Activated CD8-positive, alpha-beta memory T cell treated with anti-CD3 and anti-CD28 coated beads for 48 hours (primary cell): Measurements from ENCODE around the gene TMEM60.

Source experiments
- DNase-seq, 3 experiments: peaks; one replicate each; pipeline ENCODE4 v3.0.0-alpha.2; 2020; ENCODE audit warnings: low read depth in 2 of 3, low spot score in 2 of 3

The TMEM60 gene

DNA sequence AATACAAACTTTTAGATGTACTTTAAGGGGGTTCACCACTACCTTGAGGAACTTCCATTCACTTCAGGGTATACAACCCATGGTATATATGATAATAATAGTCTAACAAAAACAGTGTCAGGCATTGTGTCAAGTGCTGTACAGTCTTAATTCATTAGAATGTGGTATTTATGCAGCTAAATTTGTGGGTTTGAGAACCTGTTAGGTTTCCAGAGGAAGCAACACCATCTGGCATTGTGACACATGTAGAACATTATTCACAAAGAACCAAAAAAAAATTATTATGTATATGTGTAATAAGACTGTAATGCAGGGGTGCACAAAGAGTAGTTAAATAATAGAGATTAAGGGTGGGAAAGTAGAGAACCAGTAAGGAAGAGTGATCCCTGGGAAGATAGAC, 26.3 kb downstream of the TMEM60 start:
- DNase-seq: no peak

DNA sequence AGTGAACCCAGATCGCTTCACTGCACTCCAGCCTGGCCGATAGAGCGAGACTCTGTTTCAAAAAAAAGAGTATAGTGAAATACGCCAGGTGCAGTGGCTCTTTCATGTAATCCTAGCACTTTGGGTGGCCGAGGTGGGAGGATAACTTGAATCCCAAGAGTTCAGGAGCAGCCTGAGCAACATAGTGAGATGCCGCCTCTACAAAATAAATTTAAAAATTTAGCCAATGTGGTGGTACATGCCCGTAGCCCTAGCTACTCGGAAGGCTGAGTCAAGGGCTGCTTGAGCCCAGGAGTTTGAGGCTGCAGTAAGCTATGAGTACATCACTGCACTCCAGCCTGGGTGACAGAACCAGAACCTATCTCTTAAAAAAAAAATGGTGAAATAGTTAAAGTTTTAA, 27.9 kb downstream of the TMEM60 start:
- no peak for DNase-seq

DNA sequence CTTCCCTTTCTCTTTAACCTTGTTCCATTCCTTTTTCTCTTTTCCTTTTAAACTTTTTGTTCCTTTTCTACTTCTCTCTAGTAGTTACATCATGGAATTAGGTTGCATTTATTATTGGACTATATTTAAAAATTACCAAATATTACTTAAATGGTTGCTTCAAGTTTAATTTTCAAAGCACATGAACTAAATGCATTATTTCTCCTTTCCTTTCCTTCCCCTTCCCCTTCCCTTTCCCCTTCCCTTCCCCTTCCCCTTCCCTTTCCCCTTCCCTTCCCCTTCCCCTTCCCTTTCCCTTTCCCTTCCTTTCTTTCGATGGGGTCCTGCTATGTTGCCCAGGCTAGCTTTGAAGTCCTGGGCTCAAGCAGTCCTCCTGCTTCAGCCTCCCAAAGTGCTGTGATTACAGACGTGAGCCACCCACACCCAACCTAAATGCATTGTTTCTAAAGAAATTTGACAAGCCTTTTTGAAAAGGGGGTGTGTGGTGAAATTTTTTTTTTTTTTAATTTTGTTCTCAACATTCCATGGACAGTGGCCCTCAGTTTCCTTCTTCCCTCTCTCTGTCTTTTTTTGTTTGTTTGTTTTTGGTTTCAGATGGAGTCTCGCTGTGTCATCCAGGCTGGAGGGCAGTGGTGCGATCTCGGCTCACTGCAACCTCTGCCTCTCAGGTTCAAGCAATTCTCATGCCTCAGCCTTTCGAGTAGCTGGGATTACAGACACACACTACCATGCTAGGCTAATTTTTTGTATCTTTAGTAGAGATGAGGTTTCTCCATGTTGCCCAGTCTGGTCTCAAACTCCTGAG, 31.2 kb downstream of the TMEM60 start:
- DNase-seq: no peak

DNA sequence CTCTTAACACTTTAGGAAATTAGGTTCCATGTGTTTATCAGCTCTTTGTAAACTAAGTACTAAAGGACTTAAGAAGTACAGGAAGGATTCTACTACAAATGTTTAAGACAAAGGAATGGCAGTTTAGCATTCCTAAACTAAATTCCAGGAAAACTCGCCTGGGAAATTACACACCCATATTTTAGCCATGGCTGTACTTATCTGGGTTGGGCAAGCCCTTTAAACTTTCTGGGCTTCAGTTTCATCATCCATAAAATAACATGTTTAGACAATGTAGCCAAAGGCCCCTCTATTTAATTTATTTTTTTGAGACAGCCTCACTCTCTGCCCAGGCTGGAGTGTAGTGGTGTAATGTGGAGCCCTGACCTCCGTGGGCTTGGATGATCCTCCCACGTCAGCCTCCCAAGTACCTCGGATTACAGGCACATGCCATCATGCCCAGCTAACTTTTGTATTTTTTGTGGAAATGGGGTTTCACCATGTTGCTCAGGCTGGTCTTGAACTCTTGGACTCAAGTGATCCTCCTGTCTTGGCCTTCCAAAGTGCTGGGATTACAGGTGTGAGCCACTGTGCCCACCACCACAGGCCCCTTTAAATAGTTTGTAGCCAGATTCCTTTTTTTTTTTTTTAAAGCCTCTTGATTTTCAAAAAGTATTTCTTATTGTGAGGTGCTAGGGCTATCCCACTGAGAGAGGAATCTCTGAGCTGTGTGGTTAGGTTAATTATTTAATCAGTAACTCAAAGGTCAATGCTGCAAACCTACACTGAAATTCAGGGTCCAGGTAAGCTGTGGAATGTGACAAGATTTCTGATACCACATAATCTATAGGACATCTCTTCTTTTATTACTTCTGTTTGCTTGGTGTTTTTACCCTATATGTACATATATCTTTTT, 32.1 kb downstream of the TMEM60 start:
- no peak for DNase-seq

DNA sequence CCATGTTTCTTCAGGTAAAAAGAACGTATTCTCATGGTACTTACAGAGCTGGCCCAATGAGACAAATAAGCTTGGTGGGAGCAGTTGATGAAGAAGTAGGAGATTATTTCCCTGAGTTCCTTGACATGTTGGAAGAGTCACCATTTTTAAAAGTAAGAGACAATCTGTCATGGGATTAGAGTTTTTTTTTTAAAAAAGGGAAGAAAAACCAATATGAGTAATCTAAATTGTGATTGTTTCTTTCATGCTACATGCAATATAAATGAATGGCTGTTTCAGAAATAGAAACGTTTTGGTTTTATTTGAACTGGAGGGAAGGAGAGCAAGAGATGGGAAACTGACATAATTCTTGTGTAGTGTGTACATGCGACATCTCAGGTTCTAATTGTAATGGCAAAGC, 32.8 kb downstream of the TMEM60 start:
- DNase-seq: no peak

DNA sequence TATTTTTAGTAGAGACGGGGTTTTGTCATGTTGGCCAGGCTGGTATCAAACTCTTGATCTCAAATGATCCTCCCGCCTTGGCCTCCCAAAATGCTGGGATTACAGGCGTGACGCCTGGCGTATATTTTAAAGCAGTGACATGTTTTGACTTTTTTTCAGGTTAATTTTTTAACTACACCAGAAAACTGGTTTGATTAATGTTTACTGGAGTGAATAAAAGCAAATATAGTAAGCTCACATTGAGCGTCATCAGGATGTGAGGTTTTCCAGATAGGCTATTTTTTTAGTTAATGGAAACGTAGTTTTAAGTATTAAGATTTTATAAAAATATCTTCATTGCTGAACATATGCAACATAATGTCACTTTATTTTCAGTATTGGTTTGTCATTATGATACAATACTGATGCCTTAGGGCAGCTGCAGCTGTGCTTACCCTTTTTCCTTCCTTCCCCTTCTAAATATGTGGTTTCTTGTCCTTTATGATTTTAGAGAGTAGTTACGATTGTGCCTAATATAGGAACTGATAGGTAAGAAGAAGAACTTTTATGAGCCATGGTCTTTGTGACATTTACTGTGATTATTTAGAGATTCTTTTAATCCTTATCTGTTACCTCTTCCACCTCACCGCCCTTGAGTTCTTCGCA, 37.3 kb downstream of the TMEM60 start:
- DNase-seq: no peak

DNA sequence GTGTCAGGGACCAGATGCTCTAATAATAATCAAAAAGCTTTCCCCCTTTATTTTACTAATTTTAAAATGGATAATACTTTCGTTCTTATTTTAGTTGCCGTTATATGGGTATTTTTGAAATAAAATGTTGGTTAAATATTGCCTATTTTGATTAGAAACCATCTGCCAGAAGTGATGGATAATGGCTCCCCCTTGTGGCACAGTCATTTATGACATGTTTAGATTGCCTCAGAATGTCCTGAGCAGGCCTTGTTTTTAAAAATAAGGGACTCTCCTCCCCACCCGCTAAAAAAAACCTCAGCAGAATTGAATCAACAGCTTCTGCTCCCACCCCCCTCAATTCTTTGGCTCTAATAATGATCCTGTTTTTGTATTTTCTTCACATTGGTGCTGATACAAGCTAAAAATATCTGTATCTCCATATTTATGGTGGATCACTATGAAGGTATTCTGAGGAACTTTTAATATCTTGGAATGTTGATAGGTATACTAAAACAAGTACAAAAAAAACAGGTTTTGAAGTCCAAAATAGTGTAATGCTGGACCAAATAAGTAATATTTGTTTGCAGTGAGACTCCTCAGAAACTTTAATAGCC, 38.8 kb downstream of the TMEM60 start:
- DNase-seq: peak in 1 of 3 experiments; percentile 58

DNA sequence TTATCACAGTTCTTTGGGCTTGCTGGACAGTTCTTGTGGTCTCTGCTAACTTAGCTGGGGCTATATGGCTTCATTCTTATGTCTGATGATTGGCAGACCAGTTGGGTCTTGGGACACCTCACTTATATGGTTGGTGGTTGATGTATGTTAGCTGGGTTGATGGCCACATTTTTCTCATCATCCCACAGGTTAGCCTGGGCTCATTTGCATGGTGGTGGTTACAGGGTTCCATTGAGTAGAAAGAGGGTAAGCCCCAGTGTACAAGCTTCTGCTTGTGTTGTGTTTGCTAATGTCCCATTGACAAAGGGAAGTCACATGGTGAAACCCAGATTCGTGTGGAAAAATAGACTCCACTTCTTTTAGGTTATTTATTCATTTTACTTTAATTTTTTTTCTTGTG, 40.6 kb downstream of the TMEM60 start:
- DNase-seq: no peak

DNA sequence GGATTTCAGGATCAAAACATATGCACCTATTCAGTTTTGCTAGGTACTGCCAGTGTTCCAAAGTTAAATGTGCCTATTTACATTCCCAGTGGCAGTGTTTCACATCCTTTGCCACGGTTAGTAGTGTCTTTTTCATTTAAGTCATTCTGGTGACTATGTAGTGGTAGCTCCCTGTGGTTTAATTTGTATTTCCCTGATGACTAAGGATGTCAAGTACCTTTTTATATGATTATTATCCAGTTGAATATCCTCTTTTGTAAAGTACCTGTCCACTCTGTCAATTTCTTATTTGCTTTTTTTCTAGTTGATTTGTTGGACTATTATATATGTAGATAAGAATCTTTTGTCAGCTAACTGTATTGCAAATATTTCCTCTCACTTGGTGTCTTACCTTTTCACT, 45.1 kb downstream of the TMEM60 start:
- no peak for DNase-seq

DNA sequence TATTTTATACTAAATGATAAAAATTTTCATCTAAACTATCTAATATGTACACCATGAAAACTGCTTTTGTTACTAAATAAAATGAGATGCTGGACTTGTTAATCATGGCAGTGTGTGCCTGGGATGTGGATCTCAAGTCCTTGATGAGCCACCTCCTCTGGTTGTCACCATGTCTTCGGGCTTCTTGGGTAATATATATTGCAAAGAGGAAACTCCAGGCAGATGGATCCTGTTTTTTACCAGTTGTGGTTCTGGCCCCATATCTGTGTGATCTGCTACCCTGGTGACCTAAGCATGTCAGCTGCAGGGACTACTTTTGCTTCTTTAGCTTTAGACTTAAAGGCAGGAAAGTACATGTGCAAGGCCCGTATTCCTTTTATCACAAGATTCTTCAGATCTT, 46.2 kb downstream of the TMEM60 start:
- DNase-seq: no peak

DNA sequence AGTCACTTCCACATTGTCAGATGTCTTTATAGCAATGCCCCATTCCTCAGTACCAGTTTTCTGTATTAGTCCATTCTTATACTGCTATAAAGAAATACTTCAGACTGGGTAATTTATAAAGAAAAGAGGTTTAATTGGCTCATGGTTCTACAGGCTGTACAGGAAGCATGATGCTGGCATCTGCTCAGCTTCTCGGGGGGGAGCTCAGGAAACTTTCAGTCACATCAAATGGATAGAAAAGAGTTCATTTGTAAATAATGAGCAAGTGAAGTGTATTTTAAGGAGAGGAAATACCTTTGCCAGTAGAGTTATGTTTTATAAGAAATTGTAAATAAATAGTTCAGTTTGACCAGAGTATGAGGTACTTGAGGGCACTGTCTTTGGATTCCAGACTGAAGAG, 50.5 kb downstream of the TMEM60 start:
- no peak for DNase-seq

DNA sequence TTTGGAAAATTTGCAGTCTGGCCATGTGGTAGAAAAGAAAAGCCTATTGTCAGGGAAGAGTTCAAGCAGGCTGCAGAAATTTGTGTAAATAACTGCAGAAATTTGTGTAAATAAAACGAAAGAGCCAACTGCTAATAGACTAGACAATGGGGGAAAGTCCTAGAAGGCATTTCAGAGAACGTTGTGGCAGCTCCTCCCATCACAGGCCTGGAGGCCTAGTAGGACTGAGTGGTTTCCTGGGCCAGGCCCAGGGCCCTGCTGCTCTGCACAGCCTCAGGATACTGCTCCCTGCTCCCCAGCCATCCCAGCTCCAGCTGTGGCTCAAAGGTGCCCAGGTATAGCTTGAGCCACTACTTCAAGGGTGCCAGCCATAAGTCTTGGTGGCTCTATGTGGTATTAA, 51.1 kb downstream of the TMEM60 start:
- DNase-seq: no peak

DNA sequence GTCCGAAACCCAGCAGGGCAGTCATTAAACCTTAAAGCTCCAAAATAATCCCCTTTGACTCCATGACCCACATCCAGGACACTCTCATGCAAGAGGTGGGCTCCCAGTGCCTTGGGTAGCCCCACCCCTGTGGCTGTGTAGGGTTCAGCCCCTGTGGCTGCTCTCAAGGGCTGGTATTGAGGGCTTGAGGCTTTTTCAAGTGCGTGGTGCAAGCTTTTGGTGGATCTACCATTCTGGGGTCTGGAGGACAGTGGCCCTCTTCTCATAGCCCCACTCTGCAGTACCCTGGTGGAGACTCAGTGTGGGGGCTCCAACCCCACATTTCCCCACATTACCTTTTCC, 51.4 kb downstream of the TMEM60 start:
- DNase-seq: no peak

DNA sequence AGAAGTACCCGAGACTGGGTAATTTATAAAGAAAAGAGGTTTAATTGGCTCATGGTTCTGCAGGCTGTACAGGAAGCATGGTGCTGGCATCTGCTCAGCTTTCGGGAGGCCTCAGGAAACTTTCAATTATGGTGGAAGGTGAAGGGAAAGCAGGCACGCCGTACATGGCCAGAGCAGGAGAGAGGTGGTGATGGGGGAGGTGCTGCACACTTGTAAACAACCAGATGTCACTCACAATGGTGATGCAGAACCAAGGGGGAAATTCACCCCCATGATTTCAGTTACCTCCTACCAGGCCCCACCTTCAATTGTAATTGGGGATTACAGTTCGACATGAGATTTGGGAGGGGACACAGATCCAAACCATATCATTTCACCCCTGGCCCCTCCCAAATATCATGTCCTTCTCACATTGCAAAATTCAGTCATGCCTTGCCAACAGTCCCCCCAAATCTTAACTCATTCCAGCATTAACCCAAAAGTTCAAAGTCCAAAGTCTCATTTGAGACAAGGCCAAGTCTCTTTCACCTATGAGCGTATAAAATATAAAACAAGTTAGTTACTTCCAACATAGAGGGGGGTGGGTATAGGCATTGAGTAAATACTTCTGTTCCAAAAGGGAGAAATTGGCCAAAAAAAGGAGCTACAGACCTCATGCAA, 51.9 kb downstream of the TMEM60 start:
- no peak for DNase-seq

DNA sequence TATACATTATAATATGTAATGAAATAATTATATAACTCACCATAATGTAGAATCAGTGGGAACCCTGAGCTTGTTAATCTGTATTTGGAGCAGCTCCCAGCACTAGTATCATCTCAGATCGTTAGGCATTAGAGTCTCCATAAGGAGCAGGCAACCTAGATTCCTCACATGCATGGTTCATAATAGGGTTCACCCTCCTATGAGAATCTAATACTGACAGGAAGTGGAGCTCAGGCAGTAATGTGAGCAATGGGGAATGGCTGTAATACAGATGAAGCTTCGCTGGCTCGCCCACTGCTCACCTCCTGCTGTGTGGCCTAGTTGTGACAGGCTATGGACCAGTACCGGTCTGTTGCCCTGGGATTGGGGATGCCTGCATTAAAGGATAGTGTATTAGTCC, 52.5 kb downstream of the TMEM60 start:
- DNase-seq: no peak
